Activated T-cell treated with anti-CD3 and anti-CD28 coated beads for 24 hours (primary cell): ENCODE results near the gene KCNG2.
"Not testable (repeated sequence)": the region's sequence is repeated elsewhere in the genome, so short reads cannot be mapped to it uniquely, and the experiment has no call there.

Experiments used
- DNase-seq: peaks from one replicate; pipeline ENCODE4 v3.0.0-alpha.2; 2020; ENCODE audit warnings: low read depth

KCNG2 gene

GRCh38 chr18:79797518-79798345 is at the start of gene KCNG2:
TSS of gene KCNG2 (plus strand) at chr18:79797938. CDS start at chr18:79863668, 65,730 bp downstream.
- DNase-seq, result no peak

GRCh38 chr18:79748321-79749180 is 49.2 kb upstream of the KCNG2 start:
- no peak for DNase-seq

GRCh38 chr18:79749251-79750191 is 48.2 kb upstream of the KCNG2 start:
- no peak for DNase-seq

- no peak for DNase-seq
Observed at GRCh38 chr18:79750980-79751571, 46.7 kb upstream of the KCNG2 start.

- not testable (repeated sequence) for DNase-seq
Observed at GRCh38 chr18:79751918-79752578, 45.7 kb upstream of the KCNG2 start.

GRCh38 chr18:79752946-79753345 is 44.8 kb upstream of the KCNG2 start:
- not testable (repeated sequence) for DNase-seq

GRCh38 chr18:79753391-79753851 is 44.3 kb upstream of the KCNG2 start:
- DNase-seq, result no peak

- DNase-seq, result no peak
Observed at GRCh38 chr18:79754022-79754761, 43.5 kb upstream of the KCNG2 start.

GRCh38 chr18:79754831-79755351 is 42.8 kb upstream of the KCNG2 start:
- DNase-seq, result no peak

- no peak for DNase-seq
Observed at GRCh38 chr18:79755496-79756142, 42.1 kb upstream of the KCNG2 start.

- no peak for DNase-seq
Observed at GRCh38 chr18:79756143-79756500, 41.6 kb upstream of the KCNG2 start.

- no peak for DNase-seq
Observed at GRCh38 chr18:79756826-79757225, 40.9 kb upstream of the KCNG2 start.

GRCh38 chr18:79760348-79760747 is 37.4 kb upstream of the KCNG2 start:
- DNase-seq, result no peak

- DNase-seq, result no peak
Observed at GRCh38 chr18:79760881-79761280, 36.9 kb upstream of the KCNG2 start.

- no peak for DNase-seq
Observed at GRCh38 chr18:79763407-79763806, 34.3 kb upstream of the KCNG2 start.

- DNase-seq, result no peak
Observed at GRCh38 chr18:79764131-79764530, 33.6 kb upstream of the KCNG2 start.

GRCh38 chr18:79765491-79766245 is 32.1 kb upstream of the KCNG2 start:
- no peak for DNase-seq

GRCh38 chr18:79766308-79766707 is 31.4 kb upstream of the KCNG2 start:
- no peak for DNase-seq

- DNase-seq, result no peak
Observed at GRCh38 chr18:79768745-79769144, 29.0 kb upstream of the KCNG2 start.
